Ovary (tissue), 3 donors: ENCODE data around the gene HHAT.

Experiments
- EP300 ChIP-seq: sonication (generic); formaldehyde crosslinking; IDR thresholded peaks from one replicate; pipeline ENCODE4 v1.6.1; 2017; ENCODE audit warnings: antibody characterized with exemption
- TF ChIP-seq, protein P1 (sequence below), 3 donors: fragments of 450-650 bp in 2 of 3; fragments of 200-600 bp in 1 of 3; IDR thresholded peaks; one replicate each; pipeline versions ENCODE4 v1.5.1 to v1.8.0; 2016 to 2022; ENCODE audit warnings: antibody characterized with exemption in 3 of 3, mild to moderate bottlenecking in 1 of 3
- donor health status: DM: no; HTN: no; CAD: no.

DNA sequence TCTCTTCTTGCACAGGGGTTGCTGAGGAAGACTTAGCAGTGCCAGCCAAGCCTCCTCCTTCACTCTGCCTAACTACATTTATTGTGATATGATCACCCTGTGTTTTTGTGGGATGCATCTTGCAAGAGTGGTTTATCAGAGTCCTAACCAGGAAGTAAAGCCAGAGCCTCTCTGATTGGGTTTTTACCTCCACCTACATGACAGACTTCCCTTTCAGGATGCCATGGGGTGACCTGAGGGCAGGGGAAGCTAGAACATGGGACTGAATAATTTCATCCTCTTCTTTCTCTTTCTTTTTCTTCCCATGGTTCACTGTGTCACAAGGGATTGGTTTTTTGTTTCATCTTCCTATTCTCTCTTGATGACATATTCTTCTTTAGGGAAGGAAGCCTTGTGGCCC lies 146.6 kb downstream of the HHAT start:
- TF ChIP-seq, protein P1, sequence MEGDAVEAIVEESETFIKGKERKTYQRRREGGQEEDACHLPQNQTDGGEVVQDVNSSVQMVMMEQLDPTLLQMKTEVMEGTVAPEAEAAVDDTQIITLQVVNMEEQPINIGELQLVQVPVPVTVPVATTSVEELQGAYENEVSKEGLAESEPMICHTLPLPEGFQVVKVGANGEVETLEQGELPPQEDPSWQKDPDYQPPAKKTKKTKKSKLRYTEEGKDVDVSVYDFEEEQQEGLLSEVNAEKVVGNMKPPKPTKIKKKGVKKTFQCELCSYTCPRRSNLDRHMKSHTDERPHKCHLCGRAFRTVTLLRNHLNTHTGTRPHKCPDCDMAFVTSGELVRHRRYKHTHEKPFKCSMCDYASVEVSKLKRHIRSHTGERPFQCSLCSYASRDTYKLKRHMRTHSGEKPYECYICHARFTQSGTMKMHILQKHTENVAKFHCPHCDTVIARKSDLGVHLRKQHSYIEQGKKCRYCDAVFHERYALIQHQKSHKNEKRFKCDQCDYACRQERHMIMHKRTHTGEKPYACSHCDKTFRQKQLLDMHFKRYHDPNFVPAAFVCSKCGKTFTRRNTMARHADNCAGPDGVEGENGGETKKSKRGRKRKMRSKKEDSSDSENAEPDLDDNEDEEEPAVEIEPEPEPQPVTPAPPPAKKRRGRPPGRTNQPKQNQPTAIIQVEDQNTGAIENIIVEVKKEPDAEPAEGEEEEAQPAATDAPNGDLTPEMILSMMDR (IDR thresholded peaks at IDR 0.05): no peak
- no peak for TF ChIP-seq EP300
